GM19043 (cell line): ENCODE data around the gene FRAT2.

Source experiments
- ATAC-seq: cut with Tn5 transposase; IDR thresholded peaks from one replicate; pipeline ENCODE4 v1.9.1; 2021; ENCODE audit warnings: low read depth; ENCODE audit not compliant: unreplicated experiment

FRAT2 gene

DNA sequence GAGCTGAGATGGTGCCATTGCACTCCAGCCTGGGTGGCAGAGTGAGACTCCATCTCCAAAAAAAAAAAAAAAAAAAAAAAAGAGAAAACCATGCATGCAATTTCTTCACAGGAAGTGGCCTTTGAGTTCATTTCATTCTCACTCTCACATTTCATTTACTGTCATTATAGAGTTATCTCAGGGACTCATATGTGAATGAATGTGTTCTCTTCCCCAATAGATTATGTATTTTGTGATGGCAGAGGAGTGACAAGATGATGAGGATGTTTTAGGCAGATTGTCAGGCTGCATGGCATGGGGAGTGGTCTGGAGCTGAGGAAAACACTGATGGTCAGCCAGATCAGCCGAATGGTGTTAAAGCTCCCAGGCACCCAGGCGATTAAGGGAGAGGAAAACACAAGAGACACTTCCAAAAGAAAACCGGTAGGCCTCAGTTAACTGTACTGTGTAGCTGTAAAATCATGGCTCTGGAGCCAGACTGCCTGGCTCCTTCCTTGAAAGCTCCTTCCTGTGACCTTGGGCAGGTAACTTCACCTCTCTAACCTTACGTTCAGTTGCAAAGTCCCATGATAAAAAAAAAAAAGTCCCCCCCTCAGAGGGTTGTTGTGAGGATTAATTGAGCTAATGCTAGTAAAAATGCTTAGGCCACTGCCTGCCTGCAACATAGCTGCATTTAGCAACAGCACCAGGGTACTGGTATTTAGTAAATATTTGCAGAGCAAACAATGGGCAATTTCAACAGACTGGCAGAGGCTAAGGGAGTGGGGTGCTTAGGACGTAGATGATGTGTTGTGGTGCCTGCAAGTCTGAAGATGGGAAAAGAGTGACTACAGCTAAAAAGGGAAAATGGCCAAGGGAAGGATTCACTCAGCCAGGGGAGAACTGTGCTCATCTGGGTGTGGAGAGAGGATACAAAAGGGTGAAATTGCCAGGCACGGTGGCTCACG is 6.9 kb downstream of the FRAT2 start:
- no peak for ATAC-seq

- no peak for ATAC-seq
These were observed 8.8 kb downstream of the FRAT2 start for GRCh38 chr10:97325754-97326153.

DNA sequence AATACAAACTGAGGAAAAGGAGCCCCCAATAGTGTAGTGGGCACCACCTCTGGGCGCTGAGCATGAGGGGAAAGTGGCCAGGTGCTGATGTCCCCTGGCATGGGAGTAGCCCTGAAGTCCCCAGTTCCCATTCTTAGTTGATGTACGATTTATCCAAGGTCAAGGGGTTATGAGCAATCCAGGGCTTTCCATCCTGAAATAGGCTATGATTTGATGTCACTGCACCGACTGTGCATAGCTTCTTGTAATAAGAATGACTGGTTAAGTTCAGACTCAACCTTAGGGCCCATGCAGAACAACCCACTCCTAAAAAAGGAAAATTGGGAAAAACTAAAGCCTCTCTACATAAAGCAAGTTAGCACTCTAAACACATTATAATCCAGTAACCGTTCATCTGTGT is 11.0 kb downstream of the FRAT2 start:
- ATAC-seq, result no peak

GRCh38 chr10:97321804-97322190 is 12.7 kb downstream of the FRAT2 start:
- no peak for ATAC-seq

DNA sequence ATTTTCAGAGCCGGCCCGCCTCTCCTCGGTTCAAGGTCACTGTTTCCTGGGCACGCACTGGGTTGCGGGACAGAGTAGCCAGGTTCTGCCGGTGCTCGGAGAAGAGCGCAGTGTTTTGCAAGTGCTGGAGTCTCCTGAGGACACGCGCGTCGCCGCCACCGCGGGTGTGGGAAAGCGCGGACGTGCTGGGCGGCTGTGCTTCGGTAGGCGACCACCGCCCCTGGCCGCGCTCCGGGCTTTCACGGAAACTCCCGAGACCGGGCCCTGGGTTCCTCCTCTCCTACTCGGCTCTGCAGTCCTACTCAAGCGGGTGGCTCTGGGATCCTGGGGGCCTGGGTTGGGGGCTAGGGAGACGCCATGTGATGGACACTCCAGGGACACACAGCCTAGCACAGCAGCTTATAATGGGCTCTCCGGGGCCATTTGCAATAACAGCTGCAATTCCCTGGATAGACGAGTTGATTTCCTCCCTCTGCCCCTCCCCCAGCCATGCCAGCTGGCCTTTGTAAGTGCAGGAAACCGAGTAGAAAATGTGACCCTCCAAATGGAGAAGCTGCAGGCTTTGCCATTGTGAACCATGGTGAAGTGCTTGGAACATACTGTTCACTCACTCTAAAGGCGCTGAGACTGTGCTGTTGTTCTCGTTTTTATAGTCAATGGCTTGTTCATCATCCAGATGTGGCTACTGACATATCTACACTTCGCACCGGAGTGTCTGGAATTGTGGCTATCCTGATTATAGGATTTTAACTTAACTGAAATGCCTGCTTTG is 13.3 kb downstream of the FRAT2 start:
- ATAC-seq, result no peak

DNA sequence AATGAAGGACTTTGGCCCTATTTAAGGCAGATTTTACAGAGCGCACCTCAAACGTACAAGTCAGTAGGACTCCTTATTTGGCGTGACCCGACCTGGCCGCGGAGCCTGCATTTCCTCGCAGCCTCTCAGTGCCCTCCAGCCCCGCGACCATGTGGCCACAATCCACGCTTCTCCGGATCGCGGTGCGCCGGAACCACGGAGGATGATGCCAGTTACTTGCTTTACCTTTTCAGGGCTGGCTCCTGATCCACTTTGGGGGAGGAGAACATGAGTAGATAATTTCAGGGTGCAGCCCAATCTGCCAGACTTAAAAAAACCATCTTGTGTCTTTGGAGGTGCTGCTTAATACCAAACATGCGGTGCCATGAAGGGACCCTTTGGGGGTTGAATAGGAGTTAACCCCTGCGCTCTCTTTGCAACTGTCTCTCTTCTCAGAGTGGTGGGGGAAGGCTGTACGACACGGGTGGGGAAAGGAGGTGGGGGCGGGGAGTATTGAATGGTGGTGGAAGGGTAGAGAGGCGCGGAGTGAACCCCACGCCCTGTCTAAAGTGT is 14.0 kb downstream of the FRAT2 start:
- ATAC-seq, result no peak

DNA sequence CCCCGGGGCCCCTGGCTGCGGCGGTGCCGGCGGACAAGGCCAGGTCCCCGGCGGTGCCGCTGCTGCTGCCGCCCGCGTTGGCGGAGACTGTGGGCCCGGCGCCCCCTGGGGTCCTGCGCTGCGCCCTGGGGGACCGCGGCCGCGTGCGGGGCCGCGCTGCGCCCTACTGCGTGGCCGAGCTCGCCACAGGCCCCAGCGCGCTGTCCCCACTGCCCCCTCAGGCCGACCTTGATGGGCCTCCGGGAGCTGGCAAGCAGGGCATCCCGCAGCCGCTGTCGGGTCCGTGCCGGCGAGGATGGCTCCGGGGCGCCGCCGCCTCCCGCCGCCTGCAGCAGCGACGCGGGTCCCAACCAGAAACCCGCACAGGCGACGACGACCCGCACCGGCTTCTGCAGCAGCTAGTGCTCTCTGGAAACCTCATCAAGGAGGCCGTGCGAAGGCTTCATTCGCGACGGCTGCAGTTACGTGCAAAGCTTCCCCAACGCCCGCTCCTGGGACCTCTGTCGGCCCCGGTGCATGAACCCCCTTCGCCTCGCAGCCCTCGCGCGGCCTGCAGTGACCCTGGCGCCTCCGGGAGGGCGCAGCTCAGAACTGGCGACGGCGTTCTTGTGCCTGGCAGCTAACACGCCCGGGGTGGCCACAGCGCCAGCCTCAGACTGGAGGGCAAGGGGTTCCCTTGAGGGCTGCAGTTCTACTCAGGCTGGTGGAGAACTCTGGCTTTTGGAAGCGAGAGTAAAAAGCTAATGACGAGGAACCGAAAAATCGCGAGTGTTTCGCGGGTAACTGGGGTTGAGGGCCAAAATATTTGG is 14.7 kb downstream of the FRAT2 start:
- ATAC-seq, result no peak

- ATAC-seq, result peak; percentile 77
These were observed 15.5 kb downstream of the FRAT2 start, which contains the start of gene FRAT1 for GRCh38 chr10:97318772-97319651. FRAT1 (plus strand) TSS chr10:97319271; CDS start chr10:97319454, 183 bp downstream.

GRCh38 chr10:97314671-97315070 is 19.9 kb downstream of the FRAT2 start:
- no peak for ATAC-seq

- no peak for ATAC-seq
These were observed 21.6 kb downstream of the FRAT2 start for GRCh38 chr10:97312897-97313296.

- no peak for ATAC-seq
These were observed 23.4 kb downstream of the FRAT2 start for GRCh38 chr10:97311111-97311626.

- ATAC-seq, result no peak
These were observed 26.4 kb downstream of the FRAT2 start for GRCh38 chr10:97307866-97308780.

DNA sequence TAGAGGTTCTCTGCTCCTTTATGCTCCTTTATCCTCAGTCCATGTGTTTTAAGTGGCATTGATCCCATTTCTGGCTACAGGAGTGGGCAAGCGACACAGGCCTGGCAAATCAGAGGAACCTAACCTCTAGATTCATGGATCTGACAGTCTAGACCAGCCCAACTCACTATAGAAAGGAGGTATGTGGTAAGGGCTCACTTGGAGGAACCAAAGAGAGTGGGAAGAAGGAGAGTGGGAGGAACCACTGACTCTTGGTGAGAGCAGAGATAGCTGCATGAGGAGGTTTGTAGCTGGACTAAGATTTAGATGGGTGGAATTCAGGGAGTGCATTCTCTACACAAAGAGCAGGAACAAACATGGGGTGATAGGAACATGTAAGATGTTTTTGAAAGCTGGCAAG is 27.1 kb downstream of the FRAT2 start:
- ATAC-seq, result no peak

DNA sequence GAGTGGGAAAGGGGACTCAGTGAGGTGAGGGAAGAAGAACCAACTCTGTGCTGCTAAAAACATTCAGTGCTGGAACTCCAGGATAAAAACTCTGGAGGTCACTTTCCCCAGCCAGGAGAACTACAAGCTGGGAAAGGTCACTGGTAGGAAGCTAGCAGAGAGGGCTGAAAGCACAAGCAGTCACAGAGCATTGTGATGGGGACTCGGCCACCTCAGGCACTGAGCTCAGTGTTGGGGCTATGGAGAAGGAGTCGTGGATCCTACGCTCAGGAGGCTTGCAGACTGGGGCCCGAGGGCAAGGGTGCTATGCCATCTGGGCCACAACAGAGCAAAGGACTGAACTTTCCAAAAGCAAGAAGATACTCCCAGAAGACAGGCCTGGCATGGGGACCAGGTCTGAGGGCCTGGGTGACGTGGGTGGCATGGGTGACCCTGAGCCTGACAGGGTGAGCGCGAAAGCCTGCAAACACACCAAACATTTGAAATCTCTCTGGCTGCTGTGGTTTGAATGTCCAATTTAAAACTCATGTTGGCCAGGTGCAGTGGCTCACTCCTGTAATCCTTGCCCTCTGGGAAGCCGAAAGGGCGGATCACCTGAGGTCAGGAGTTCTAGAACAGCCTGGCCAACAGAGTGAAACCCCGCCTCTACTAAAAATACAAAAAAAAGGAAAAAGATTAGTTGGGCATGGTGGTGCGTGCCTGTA is 32.3 kb downstream of the FRAT2 start:
- no peak for ATAC-seq

DNA sequence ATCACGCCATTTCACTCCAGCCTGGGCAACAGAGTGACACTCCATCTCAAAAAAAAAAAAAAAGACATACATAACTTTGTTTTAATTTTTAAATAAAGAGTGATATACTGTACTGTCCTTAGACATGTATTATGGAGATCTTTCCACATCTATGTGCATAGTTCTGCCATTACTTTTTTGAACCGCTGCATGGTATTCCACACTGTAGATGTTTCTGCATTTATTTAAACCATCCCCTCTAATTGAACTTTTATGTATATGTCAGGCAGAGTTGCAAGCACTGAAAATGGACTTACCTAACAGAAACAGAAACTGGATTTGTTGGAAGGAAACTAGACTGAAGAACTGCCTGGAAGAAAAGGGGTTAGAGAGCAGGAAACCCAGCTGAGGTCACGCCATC is 33.5 kb downstream of the FRAT2 start:
- no peak for ATAC-seq

GRCh38 chr10:97298223-97298571 is 36.3 kb downstream of the FRAT2 start:
- ATAC-seq, result no peak

DNA sequence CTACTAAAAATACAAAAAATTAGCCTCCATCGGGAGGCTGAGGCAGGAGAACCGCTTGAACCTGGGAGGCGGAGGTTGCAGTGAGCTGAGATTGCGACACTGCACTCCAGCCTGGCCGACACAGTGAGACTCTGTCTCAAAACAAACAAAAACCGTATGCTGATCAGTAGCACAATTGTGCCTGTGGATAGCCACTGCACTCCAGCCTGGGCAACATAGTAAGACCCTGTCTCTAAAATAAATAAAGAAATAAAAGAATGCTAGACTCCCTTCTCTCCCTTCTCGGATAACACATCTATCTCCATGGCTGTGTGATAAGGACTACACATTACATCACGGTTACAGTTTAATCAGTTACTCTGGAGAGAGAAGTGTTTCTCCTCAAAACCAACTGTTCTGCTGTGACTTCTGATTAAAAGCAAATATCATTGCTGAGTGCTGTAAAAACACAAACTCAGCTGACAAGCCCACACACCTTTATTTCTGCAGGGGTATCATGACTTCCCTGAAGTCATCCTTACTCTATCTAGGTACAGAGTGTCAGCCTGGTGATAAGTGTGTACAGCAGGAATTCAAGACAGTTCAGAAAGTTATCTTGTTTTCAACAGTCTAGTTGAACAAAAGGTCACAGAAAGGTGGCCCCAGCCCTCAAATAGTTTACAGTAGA is 36.8 kb downstream of the FRAT2 start:
- no peak for ATAC-seq
